GDM1 (cell line): ENCODE measurements around the gene FOXN3.

Experiments
- DNase-seq: peaks from one replicate; lab custom pipeline; 2025; lab: John Stamatoyannopoulos, UW

FOXN3 gene

DNA sequence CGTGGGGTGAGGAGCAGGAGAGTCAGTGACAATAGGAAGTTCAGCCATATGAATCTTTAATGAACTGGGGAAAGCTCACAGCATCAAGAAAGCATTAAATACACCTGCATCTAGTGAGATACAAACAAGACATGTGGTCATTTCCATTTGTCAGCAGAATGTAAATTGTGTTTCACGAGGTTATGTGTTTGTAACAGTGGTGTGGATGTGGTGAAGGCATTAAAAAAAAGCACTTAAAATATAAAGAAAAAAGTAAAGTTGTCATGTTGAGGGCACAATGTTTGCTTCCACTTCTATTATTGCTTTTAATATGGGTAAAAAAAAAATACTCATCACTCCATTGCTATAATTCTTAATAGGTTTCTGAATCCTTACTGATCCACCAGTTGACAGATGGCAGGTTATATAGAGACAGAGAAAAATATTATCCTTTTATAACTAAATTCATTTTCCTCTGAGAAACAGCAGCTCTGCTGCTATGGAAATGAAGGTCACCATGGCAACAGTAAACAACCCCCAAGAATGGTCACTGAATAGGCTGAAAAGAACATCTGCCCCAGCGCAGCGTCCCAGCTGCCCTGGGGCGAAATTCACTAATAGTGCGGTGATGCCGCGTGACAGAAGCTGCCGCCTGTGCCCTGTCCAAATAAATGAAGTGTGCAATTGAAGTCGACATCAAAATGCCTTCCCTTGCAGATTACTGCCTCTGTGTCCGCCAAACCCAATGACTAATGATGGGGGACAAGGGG is 226.1 kb downstream of the FOXN3 start:
- no peak for DNase-seq

DNA sequence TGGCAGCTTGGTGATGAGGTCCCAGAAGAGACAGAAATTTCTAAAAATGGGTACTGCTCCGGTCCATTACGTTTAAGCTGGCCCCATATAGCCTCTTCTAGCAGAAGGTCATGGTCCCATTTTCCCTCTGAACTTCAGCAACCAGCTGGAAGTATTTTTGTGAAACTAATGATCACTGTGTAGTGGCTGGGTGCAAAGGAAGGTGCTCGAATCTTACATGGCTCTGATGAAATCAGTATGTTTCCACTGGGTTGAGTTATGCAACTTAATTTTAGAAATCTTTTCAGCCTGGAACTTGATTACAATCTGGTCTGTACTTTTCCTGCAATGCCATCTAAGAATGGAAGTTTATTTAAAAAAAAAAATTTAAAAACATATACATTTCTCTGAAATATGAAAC is 228.5 kb downstream of the FOXN3 start:
- no peak for DNase-seq

DNA sequence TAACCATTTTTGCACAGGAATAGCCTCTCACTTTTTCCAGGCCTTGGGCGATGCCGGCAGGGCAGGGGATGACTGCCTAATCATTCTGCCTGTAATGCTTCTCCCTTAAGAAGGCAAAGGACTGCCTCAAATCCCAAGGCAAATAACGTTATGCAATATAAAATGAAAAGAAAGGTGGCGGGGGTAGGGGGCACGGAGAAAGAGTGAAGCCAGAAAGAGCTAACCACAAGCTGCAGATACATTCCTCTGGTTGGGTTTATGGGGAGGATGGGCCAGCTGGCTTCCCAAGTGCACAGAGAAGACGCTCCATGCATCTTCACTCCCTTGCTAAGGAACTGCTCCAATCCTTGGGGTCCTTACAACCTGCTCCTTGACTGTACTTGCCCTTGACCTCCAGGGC is 229.5 kb downstream of the FOXN3 start:
- DNase-seq: no peak

DNA sequence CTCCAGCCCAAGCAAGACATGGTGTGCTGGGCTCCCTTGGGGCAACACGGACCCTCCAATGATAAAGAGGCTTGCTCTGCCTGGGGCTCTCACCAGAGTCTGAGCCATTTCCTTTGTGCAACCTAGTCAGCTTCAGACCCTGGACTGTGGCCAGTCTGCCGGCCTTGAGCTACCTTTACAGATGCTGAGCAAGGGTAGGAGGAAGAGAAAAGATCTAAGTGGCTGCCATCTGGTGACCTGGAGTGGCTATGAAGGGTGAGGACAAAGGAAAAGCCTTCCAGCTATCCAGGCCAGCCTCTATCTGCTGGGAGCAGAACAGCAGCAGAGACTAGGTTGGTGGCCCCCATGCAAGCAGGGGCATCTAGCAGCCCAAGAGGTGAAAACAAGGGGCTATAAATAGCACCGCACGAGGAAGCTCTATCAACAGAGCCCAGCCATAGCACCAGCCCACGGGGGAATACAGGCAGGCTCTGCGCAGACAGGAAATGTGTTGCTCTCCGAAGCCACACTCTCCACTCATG is 230.1 kb downstream of the FOXN3 start:
- no peak for DNase-seq

DNA sequence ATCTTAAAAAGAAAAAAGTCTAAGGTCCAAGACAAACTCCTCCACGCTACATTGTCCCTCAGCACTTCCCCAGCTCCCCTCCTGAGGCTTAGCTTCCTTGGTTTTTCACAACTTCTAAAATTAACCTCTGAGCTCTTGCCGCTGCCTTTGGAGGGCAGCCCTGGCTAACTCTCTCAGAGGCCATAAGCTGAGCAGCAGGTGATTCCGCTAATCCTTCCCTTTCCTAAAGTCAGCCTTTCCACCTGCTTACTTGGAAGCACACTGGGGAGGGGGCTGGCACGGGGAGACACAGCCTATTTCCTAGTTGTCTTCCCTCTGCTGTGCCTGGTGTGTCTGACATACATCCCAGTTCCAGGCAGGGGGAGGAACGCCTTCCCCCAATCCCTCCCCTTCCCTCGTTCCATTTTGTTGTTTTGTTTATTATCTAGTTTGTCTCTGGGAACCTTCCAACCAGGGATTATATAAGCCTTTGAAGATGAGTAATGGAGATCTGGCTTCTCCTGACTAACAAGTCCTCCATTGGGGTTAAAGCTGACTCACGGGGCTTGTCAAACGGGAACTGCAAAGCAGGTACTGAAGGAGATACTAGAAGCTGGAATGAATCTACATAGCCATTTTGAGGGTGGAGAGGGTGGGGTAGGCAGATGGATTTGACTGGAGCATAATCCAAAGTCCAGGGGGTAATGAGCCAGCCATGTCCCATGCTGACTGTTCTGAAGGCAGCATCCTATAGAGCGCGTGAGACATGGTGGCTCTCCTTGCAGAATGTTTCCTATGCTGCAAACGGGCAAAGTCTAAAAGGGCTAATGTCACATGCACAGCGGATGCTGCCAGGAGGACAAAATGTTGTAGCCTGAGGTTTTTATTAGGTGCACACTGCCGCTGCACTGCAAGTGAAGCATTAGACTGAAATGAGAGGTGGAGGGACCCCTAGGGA is 230.8 kb downstream of the FOXN3 start:
- DNase-seq: no peak

DNA sequence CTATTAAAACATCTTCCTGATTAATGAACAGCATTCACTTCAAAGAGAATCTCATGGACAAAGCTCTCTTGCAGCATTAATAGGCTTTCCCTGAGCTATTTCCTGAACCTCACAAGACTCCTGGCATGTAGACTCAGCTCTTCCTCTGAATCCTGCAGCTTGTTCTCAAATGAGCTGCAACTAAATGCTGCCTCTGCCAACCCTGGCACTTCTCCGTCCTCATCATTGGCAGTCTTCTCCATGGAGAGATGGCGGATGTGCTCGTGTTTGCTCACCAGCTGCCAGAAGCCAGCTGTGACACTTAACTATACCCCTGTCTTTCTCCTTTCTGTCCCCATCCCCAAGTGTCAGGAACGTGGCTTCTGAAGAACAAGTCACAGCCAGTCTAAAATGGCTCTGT is 232.1 kb downstream of the FOXN3 start:
- DNase-seq: no peak

DNA sequence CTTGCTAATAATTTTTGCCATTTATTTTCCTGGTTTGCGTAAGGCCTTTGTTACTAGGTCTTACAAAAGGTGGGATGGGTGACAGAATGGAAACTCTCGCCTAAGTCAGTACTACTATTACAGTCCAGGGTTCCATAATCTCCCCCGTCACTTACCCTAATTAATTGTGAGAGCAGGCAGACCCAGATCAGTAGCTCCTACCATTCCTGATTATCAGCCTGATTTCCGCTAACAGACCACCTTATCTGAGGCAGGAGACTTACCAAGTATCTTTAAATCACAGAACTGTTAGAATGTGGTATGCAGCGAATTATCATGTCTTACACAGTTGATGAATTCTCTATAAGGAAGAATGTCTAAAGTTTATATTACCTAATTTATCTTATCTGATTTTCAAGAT is 234.7 kb downstream of the FOXN3 start:
- DNase-seq: no peak

DNA sequence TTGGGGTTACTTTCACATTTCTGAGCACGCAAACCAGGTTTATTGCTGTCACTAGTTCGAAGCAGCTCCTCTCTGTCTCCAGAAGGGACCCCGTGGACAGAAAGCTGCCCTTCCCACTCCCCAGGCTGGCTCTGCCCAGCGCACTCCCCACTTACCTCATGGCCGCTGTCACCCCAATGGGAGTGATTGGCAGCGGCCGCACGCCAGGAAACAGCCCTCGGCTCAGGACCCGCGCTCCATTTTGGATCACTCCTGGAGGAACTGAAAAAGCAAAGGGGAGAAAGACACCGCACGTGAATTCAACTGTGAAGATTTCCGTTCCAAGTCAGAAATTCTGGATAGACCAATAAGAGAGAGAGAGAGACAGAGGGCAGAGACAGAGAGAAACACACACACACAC is 236.5 kb downstream of the FOXN3 start:
- no peak for DNase-seq

DNA sequence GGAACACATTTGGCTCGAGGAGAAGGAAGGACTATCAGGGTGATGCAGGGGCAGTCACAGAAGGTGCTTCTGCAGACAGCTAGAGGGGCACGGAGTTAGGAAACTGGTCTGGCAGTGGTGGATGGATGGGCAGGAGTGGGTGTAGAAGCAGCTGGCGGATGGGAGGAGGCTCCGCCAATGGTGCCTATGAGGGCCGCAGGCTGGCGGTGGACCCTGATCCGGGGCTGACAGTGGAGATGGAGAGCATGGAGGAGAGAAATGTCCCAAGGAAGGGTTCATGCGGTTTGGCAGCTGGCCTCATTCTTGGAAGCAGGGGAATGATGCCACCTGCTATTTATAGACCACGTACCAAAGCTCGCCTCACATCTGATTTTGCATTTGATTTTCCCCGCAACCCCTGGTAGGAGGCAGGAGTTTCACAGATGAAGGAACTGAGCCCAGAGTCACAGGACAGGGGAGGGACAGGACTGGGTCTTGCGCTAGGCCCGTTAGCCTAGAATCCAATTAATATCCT is 237.1 kb downstream of the FOXN3 start:
- no peak for DNase-seq

DNA sequence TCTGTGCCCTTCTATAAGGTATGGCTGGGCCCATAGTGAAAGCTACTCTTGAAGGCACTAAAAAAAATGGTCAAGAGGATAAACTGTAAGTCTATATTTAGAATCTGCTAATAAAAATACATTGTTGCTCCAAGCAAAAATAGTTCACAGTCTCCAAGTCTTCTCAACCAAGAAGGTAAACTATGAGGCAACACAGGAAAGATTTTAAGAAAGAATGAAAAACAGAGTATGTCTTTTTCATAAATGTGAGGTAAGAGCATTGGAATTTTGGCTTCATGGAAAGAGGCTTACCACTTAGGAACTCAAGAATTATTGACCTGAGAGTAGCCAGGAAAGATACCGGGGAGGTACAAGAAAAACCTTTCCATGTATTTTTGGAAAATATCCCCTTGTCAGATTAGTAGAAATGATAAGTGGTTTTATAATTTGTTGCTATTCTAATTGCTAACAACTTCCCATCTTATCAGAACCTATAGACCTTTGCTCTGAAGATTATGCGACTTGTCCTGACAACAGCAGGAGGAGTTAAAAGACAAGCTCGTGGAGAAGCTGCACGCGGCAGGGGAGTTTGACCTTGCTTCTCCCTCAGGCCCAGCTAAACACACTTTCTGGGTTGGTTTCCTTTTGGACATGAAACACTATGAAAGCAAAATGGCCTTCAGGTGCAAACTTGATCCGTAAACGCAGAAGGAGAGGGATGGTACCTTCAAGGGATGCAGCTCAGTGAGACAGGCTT is 238.1 kb downstream of the FOXN3 start:
- no peak for DNase-seq

DNA sequence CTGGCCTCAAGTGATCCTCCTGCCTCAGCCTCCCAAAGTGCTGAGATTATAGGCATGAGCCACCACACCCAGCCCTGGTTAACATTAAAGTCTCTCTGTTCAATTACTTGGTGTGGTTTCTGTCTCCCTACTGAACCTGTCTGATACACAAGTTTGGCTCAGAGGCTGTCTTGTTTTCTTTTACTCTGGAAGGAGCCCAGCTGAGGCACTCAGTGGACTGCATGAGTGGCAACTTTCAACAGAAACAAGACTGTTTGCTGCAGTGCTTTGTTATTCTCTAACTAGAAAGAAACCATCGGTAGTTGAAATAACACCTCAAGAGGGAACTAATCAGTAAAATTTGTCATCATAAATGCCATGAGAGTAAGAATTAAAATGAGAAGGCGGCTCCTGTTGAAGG is 238.7 kb downstream of the FOXN3 start:
- DNase-seq: no peak

DNA sequence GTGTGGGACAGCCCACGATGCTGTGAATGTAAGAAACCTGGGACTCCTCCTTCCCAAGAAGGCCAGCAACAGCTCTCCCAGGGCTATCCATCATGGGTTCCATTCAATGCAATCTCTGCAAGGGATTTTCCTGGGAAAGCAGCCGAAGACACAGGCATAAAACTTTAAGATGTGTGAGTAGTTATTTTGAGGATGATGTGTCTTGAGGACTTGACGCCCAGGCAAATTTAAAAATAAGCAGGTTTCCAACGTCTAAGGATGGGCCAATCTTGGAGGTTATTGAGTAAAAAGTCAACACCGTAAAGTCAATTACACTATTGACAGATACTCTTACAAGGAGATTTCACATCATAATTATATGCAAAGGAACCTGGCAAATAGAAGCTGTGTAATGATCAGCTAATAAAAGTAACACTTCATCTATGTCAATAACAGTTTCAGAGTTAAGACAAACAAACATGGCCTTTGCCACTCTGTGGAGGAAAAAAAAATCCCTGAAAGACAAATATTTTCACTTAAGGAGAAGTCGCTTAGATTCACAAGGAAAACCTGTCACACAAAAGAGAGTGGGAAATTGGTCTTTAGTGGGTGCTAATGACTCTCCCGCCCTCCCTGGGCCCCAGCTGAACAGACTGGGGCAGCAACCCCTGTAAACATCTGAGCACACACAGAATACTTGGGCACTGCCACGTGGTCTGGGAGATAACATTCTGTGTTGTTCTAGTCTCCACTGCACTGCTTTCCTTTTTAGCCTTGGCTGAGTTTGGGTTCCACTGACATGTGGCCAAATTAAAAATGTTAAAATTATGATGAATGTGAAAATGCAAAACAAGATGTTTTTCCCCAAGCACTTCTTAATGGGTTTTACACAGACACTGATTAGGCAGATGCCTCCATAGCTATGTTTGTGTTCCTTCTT is 240.9 kb downstream of the FOXN3 start:
- DNase-seq: no peak

DNA sequence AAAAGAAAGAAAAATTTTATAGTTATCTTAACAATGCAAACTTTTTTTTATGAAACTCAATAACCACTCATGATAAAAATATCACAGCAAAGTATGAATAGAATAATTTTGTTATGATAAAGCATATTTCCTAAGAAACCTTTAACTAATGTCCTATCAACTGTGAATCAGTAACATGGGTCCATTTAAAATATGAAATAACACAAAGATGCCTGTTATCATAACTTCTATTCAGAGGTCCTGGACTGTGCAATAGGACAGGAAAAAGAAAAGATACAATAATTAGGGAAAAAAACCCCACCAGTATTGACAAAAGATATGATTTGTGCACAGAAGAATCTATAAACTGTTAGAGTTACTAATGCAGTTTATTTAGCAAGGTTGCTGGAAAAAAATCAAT is 245.4 kb downstream of the FOXN3 start:
- no peak for DNase-seq

DNA sequence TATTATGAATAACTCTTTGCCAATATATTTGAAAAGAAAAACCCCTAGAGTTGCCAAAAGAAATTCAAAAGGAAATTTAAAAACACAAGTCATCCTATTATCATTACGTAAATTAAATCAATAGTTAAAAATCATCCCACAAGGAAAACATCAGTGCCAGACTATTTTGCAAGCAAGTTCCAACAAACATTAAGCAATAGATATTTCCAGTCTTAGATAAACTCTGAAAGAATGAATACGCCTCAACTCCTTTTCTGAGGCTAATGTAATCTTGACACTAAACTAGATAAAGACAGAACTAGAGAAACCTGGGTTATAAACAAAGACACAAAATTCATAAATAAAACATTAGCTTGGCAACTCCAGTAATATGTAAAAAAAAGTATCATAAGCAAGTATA is 245.9 kb downstream of the FOXN3 start:
- no peak for DNase-seq

DNA sequence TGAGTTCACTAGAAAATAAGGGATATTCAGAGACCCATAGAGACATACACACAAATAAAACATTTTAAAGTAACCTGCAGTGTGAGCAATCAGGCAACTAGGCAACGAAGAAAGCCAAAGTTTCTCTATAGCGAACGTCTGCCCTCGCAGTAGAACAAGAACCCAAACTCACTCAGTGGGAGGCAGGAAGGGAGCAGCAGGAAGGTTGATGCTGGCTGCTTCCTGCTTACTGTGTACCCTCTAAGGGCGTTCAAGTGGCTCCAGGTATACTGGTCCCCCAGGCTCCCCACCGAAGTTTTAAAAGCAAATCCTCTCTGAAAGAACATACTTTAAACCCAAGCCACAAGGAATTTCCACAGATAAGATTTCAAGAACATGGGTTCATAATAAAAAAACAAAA is 249.3 kb downstream of the FOXN3 start:
- DNase-seq: no peak

DNA sequence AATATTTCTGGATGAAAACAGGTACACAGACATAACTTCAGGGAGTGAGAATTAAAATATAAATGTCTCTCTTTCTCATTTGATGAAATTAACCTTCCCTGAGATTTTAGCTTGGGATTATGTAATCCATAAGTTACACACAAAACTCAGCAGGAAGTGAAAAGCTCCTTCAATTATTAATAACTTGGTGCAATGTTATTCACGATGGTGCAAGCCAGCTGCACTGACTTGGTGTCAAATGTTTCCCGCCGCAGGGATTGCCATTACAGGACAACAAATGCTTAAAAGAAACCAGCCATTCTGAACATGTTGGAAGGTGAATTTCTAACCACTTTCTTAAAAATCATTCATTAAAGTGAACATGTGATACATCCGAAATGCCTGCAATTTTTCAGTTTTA is 250.4 kb downstream of the FOXN3 start:
- no peak for DNase-seq

DNA sequence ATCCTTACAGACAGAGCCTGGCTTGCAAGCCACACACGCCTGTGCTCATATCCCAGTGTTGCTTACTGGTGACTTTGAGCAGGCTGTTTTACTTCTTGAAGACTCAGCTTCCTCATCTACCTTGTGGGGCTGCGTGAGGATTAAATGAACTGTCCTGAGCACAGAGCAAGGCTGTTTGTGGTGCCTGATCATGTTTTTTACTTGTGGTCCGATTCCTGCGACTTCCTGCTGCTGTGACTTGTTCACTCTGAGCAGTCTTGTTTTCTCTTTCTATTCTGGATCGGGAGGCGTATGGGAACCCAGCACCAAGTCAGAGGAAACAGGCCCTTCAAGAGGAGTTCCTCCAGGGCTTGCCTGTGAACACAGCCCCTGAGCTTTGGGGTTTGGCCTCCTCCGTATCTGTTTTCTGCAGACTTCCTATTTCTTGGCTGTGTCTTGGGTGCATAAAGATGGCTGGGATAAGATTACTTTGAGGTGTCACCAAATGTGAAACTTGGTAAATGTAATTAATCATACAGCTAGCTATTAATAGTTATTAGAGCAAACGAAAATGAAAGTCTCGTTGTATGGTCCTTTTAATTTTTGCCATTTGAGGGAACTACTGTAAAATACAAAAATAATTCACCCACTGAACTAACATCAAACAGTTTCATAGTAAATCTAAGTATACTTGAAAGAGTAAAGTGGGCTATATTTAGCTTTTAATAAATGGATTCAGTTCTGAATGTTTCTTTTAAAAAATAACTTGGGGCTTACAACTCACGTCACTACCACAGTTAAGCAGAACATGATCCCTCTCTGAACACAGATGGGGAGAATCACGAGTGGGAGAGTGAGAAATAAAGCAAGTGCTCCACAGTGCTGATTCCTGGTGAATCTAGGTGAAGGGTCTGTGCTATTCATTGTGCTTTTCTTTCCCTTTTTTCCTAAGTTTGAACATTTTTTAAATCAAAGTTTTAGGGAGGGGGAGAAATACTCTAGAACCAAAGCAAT is 251.5 kb downstream of the FOXN3 start:
- peak; percentile 93 for DNase-seq

DNA sequence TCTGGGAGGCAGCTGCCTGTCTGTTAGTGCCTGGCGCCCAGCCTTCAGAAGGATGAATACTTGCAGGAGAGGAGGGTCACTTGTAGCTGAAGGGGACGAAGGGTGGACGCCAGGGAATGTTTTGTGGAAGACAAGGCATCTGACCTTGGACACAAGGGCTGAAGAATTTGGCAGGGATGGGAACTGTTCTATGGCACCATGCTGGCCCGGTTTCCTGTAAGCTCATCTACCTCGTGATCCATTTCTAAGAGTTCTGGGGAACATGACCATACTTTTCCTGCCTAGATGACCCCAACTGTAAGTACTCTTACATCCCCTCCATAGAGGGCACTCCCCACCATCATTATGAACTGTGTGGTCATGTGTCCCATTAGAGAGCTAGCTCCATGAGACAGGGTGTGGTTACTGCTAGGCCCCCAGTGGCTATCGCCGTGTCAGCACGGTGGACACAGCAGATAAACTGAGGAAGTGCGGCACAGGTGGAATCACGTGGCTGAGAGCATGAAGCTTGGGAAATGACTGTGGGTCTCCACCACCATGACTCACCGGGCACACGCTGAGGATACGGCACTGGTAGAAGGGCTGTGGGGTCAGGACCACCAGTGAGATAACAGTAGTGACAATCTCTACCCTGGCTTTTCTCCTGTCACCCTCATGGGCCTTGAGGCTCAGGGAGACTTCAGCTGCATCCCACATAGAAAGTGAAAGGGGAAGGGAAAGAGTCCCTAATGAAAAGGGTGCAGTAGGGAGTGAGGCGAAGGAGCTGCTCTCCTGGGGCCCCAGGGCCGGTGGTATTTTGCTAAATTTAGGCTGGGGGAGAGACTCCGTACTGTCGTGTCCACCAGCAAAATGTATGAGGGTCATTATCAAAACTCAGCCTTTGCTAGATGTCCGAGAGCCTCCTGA is 252.6 kb downstream of the FOXN3 start:
- no peak for DNase-seq
